GM12878 (cell line): ENCODE measurements around the gene SLC19A1.
A peak's percentile ranks its signal among the peaks of the same experiment; 100 is the strongest.

ENCODE experiments used
- BACH1 ChIP-seq: fragments of 450-650 bp; IDR thresholded peaks from 2 replicates; pipeline ENCODE4 v1.6.1; 2017; ENCODE audit warnings: mild to moderate bottlenecking, borderline replicate concordance
- BHLHE40 ChIP-seq, 2 experiments: fragments of 450-650 bp in 1 of 2; IDR thresholded peaks; 2 replicates each; pipeline ENCODE4 v1.6.1; 2011 to 2017; ENCODE audit warnings: low read depth in 2 of 2, borderline replicate concordance in 1 of 2, improper control_type of control experiment in 1 of 2, low read length in 1 of 2, mild to moderate bottlenecking in 1 of 2
- CHD1 ChIP-seq: IDR thresholded peaks from 2 replicates; pipeline ENCODE4 v1.6.1; 2012; ENCODE audit warnings: low read depth, low read length, improper control_type of control experiment
- CTCF ChIP-seq, 3 experiments: IDR thresholded peaks in 2 of 3; conservative IDR thresholded peaks in 1 of 3; 2 replicates each; pipeline ENCODE4 v1.5.1; 2011; ENCODE audit warnings: low read depth in 3 of 3, low read length in 3 of 3, mild to moderate bottlenecking in 3 of 3, control low read depth in 2 of 3, moderate library complexity in 2 of 3, inconsistent platforms in 1 of 3, mixed read lengths in 1 of 3; ENCODE audit not compliant: control insufficient read depth in 2 of 3, insufficient read depth in 1 of 3; ENCODE audit errors: extremely low read depth in 1 of 3
- EED ChIP-seq: sonication (generic); IDR thresholded peaks from 2 replicates; pipeline ENCODE4 v1.6.1; 2016; ENCODE audit warnings: antibody characterized with exemption, low read depth
- EGR1 ChIP-seq, 2 experiments: IDR thresholded peaks; 1 replicate in 1 of 2; 2 replicates in 1 of 2; pipeline ENCODE4 v1.6.1; 2011 to 2012; ENCODE audit warnings: low read depth in 2 of 2, low read length in 2 of 2, borderline replicate concordance in 1 of 2, mild to moderate bottlenecking in 1 of 2, moderate library complexity in 1 of 2
- EZH2 ChIP-seq: IDR thresholded peaks from 2 replicates; pipeline ENCODE4 v1.6.1; 2012; ENCODE audit warnings: low read depth, mild to moderate bottlenecking, control low read depth, inconsistent platforms, low read length, borderline replicate concordance; ENCODE audit not compliant: control insufficient read depth
- HCFC1 ChIP-seq: fragments of 150-350 bp; IDR thresholded peaks from 2 replicates; pipeline ENCODE4 v1.6.1; 2014; ENCODE audit warnings: low read length
- POLR2AphosphoS5 ChIP-seq: IDR thresholded peaks from 2 replicates; pipeline ENCODE4 v1.6.1; 2011; ENCODE audit warnings: mild to moderate bottlenecking, low read length, inconsistent platforms
- USF2 ChIP-seq: IDR thresholded peaks from 2 replicates; pipeline ENCODE4 v1.6.1; 2011; ENCODE audit warnings: low read depth, low read length, improper control_type of control experiment, borderline replicate concordance
- ZNF207 ChIP-seq: fragments of 450-650 bp; IDR thresholded peaks from 2 replicates; pipeline ENCODE4 v1.6.1; 2014; ENCODE audit warnings: antibody characterized with exemption, mild to moderate bottlenecking, borderline replicate concordance

GRCh38 chr21:45549626-45550463, 7.6 kb upstream of the SLC19A1 start:
- TF ChIP-seq CTCF (IDR thresholded peaks at IDR 0.05 in 2 of 3, conservative IDR thresholded peaks at IDR 0.05 in 1 of 3; ENCODE audit: control insufficient read depth in 2 of 3, extremely low read depth in 1 of 3, insufficient read depth in 1 of 3, low read depth in 3 of 3, low read length in 3 of 3) (no peak; a peak in 1 of 6 replicates), HCFC1 (no peak), BACH1 (no peak), EGR1 (IDR thresholded peaks at IDR 0.05; ENCODE audit: borderline replicate concordance in 1 of 2, low read depth in 2 of 2, low read length in 2 of 2) (no peak), EED (peak; percentile 11), BHLHE40 (IDR thresholded peaks at IDR 0.05; ENCODE audit: borderline replicate concordance in 1 of 2, low read depth in 2 of 2, low read length in 1 of 2) (peak; percentile 20 to 58; a peak in 1 of 4 replicates), EZH2 (no peak), ZNF207 (no peak), USF2 (no peak), POLR2AphosphoS5 (no peak), CHD1 (no peak)
